ENCODE measurements around the gene COL4A3.

DNA sequence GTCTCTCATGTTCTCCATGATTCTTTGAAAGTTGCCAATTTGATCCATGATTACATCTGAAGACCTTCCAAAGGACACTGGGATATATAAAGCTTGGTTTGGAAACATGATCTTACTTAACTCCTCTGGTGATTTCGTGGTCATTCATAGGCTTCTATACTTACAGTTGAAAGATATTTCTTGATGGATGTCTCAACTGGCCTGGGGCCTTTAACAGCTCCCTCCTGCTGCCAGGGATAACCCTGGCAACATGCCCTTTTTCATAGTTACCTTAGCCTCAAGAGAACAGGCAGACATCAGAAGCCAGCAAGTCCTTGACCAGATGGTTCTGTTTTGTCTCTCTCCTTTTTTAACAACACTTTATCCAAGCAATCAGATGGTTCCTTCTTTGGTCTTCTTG is 137.1 kb downstream of the COL4A3 start:
- TF ChIP-seq, protein P1, sequence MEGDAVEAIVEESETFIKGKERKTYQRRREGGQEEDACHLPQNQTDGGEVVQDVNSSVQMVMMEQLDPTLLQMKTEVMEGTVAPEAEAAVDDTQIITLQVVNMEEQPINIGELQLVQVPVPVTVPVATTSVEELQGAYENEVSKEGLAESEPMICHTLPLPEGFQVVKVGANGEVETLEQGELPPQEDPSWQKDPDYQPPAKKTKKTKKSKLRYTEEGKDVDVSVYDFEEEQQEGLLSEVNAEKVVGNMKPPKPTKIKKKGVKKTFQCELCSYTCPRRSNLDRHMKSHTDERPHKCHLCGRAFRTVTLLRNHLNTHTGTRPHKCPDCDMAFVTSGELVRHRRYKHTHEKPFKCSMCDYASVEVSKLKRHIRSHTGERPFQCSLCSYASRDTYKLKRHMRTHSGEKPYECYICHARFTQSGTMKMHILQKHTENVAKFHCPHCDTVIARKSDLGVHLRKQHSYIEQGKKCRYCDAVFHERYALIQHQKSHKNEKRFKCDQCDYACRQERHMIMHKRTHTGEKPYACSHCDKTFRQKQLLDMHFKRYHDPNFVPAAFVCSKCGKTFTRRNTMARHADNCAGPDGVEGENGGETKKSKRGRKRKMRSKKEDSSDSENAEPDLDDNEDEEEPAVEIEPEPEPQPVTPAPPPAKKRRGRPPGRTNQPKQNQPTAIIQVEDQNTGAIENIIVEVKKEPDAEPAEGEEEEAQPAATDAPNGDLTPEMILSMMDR (IDR thresholded peaks at IDR 0.05; ENCODE audit: borderline replicate concordance, extremely low read depth, low read length, poor library complexity, severe bottlenecking) = no peak
- no peak for TF ChIP-seq EZH2 (IDR thresholded peaks at IDR 0.05; ENCODE audit: borderline replicate concordance, low read depth, low read length, severe bottlenecking)

Measured in DND-41 (cell line).